ENCODE measurements around the gene RAB43. TPM values are rescaled to one million over a fixed set of nuclear protein-coding genes. Genes with fewer than 3 reads are reported as not detected.
"Not testable (repeated sequence)": the region's sequence is repeated elsewhere in the genome, so short reads cannot be mapped to it uniquely, and the experiment has no call there.

RAB43 gene
- total RNA-seq, 1 donor from 2014 or later, result 28.1 TPM

- Mint-ChIP-seq H3K9me3 (no peaks in the 10 kb centered on the region), H3K36me3 (peaks cover 11% of the 10 kb centered on the region), H3K4me1 (peaks cover 38% of the 10 kb centered on the region), H3K27me3 (ENCODE audit: low read depth) (no peaks in the 10 kb centered on the region), H3K27ac (peak overlapping the region; percentile 95), H3K4me3 (peak overlapping the region; percentile 88)
- TF ChIP-seq CTCF (IDR thresholded peaks at IDR 0.05; ENCODE audit: unreplicated experiment), result no peak
- no peak for DNase-seq (ENCODE audit: low spot score in 2 of 2, unreplicated experiment in 2 of 2)
Measured at GRCh38 chr3:129118745-129119144, 2.9 kb downstream of the RAB43 start.

GRCh38 chr3:129117134-129117533, 4.5 kb downstream of the RAB43 start:
- Mint-ChIP-seq H3K4me3 (no peak overlapping the region), H3K27me3 (ENCODE audit: low read depth) (no peaks in the 10 kb centered on the region), H3K9me3 (no peaks in the 10 kb centered on the region), H3K36me3 (peaks cover 11% of the 10 kb centered on the region), H3K27ac (peak overlapping the region; percentile 43), H3K4me1 (peaks cover 33% of the 10 kb centered on the region)
- no peak for TF ChIP-seq CTCF (IDR thresholded peaks at IDR 0.05; ENCODE audit: unreplicated experiment)
- no peak for DNase-seq (ENCODE audit: low spot score in 2 of 2, unreplicated experiment in 2 of 2)

GRCh38 chr3:129116482-129116946, 5.1 kb downstream of the RAB43 start:
- peak overlapping the region; percentile 88 for H3K27ac Mint-ChIP-seq
- H3K36me3 Mint-ChIP-seq, result peaks cover 12% of the 10 kb centered on the region
- no peak overlapping the region for H3K4me3 Mint-ChIP-seq
- peaks cover 33% of the 10 kb centered on the region for H3K4me1 Mint-ChIP-seq
- H3K27me3 Mint-ChIP-seq (ENCODE audit: low read depth), result no peaks in the 10 kb centered on the region
- no peaks in the 10 kb centered on the region for H3K9me3 Mint-ChIP-seq
- DNase-seq (ENCODE audit: low spot score in 2 of 2, unreplicated experiment in 2 of 2), result no peak
- no peak for TF ChIP-seq CTCF (IDR thresholded peaks at IDR 0.05; ENCODE audit: unreplicated experiment)

- no peak for TF ChIP-seq CTCF (IDR thresholded peaks at IDR 0.05; ENCODE audit: unreplicated experiment)
- no peaks in the 10 kb centered on the region for H3K9me3 Mint-ChIP-seq
- H3K27ac Mint-ChIP-seq, result no peak overlapping the region
- H3K4me3 Mint-ChIP-seq, result no peak overlapping the region
- no peak for DNase-seq (ENCODE audit: low spot score in 2 of 2, unreplicated experiment in 2 of 2)
- no peaks in the 10 kb centered on the region for H3K27me3 Mint-ChIP-seq (ENCODE audit: low read depth)
- peaks cover 25% of the 10 kb centered on the region for H3K4me1 Mint-ChIP-seq
- peaks cover 17% of the 10 kb centered on the region for H3K36me3 Mint-ChIP-seq
Measured at GRCh38 chr3:129114455-129114854, 7.1 kb downstream of the RAB43 start.

GRCh38 chr3:129112308-129113052, 9.1 kb downstream of the RAB43 start:
- peaks cover 8% of the 10 kb centered on the region for H3K4me1 Mint-ChIP-seq
- no peaks in the 10 kb centered on the region for H3K27me3 Mint-ChIP-seq (ENCODE audit: low read depth)
- H3K27ac Mint-ChIP-seq, result no peak overlapping the region
- no peaks in the 10 kb centered on the region for H3K9me3 Mint-ChIP-seq
- TF ChIP-seq CTCF (IDR thresholded peaks at IDR 0.05; ENCODE audit: unreplicated experiment), result no peak
- peaks cover 10% of the 10 kb centered on the region for H3K36me3 Mint-ChIP-seq
- no peak overlapping the region for H3K4me3 Mint-ChIP-seq
- DNase-seq (ENCODE audit: low spot score in 2 of 2, unreplicated experiment in 2 of 2), result no peak

- not testable (repeated sequence) for DNase-seq (ENCODE audit: low spot score in 2 of 2, unreplicated experiment in 2 of 2); H3K9me3 Mint-ChIP-seq
Measured at GRCh38 chr3:129111076-129111780, 10.4 kb downstream of the RAB43 start.

More at GRCh38 chr3:129111076-129111780, 10.4 kb downstream of the RAB43 start:
- not testable (repeated sequence) for H3K27ac Mint-ChIP-seq; H3K27me3 Mint-ChIP-seq (ENCODE audit: low read depth); H3K4me3 Mint-ChIP-seq; H3K4me1 Mint-ChIP-seq; H3K36me3 Mint-ChIP-seq
